ENCODE measurements around the gene STIM1. TPM values are rescaled to one million over a fixed set of nuclear protein-coding genes. Genes with fewer than 3 reads are reported as not detected.

The STIM1 gene
- total and polyA plus RNA-seq, 10 of the 15 experiments (the other 5 are each of a cell fraction or from before 2014, with no cell fraction given) = 8.6 to 57.7 (median 29.3) TPM

- H3K9ac ChIP-seq (ENCODE audit: control insufficient read depth, insufficient read depth, low read length) = no peak overlapping the region
- H4K20me1 ChIP-seq (ENCODE audit: control insufficient read depth, insufficient read depth) = no peaks in the 10 kb centered on the region
- in situ Hi-C loops (cut with MboI) = no loop called here
- intact Hi-C loops (cut with micrococcal nuclease; ENCODE audit: unreplicated experiment) = no loop called here
- RAD21 ChIA-PET (ENCODE audit: unreplicated experiment) = interaction anchor here (1.2 kb wide), 1 partner anchor 257 kb away, joined by 4 read pairs; no protein-coding TSS in a partner anchor
- BruUV-seq (replicated peaks) = no TSS peak
- no peaks in the 10 kb centered on the region for H3K4me1 ChIP-seq (ENCODE audit: control insufficient read depth, insufficient read depth, low read length)
- ATAC-seq = no peak
- no peaks in the 10 kb centered on the region for H3K27me3 ChIP-seq (replicated peaks in 1 of 2; ENCODE audit: control insufficient read depth in 2 of 2, insufficient read depth in 2 of 2, low read length in 1 of 2)
- SMC1A ChIA-PET (ENCODE audit: uncharacterized antibody, unreplicated experiment) = interaction anchor here (1.3 to 1.6 kb wide), 2 partner anchors 11 to 47 kb away, joined by 3 read pairs; partner anchors contain the start of gene RRM1
- no peak for FAIRE-seq
- H3K79me2 ChIP-seq (ENCODE audit: control insufficient read depth, insufficient read depth, low read length) = peaks cover 6% of the 10 kb centered on the region
- no peak overlapping the region for H2AFZ ChIP-seq (ENCODE audit: control insufficient read depth, low read depth, low read length)
- H3K4me3 ChIP-seq = no peak overlapping the region
- no peak overlapping the region for H3K27ac ChIP-seq (ENCODE audit: control insufficient read depth, insufficient read depth)
- H3K4me2 ChIP-seq (ENCODE audit: control insufficient read depth, insufficient read depth) = no peak overlapping the region
- 100% methylated on average over 1 of the region's 1 CpG for WGBS (ENCODE audit: insufficient coverage, insufficient replicate concordance, low lambda C conversion rate, missing lambda C conversion rate)
- DNase-seq (ENCODE audit: low read depth, low spot score) = no peak
- CTCF ChIA-PET = interaction anchor here (0.7 to 1.2 kb wide), 2 partner anchors 76 to 257 kb away, joined by 3 to 4 read pairs; no protein-coding TSS in a partner anchor
- TF ChIP-seq KAT2A (conservative IDR thresholded peaks at IDR 0.05; ENCODE audit: control insufficient read depth, low read depth, low read length) (no peak), BCL3 (IDR thresholded peaks at IDR 0.05; ENCODE audit: borderline replicate concordance, insufficient read depth, low read depth, low read length, poor library complexity, severe bottlenecking) (no peak), SP1 (IDR thresholded peaks at IDR 0.05; ENCODE audit: low read depth, low read length) (no peak), EED (IDR thresholded peaks at IDR 0.05; ENCODE audit: low read depth) (no peak), NR2F1 (conservative IDR thresholded peaks at IDR 0.05) (no peak), ZNF207 (IDR thresholded peaks at IDR 0.05; ENCODE audit: borderline replicate concordance) (no peak), POLR2A (IDR thresholded peaks at IDR 0.05; ENCODE audit: low read depth, low read length) (no peak), RELB (IDR thresholded peaks at IDR 0.05; ENCODE audit: low read depth) (no peak), CTCF (IDR thresholded peaks at IDR 0.05 in 2 of 3, conservative IDR thresholded peaks at IDR 0.05 in 1 of 3; ENCODE audit: control insufficient read depth in 2 of 3, extremely low read depth in 1 of 3, insufficient read depth in 1 of 3, low read depth in 3 of 3, low read length in 3 of 3) (no peak), TCF7 (IDR thresholded peaks at IDR 0.05; ENCODE audit: borderline replicate concordance) (no peak), TARDBP (IDR thresholded peaks at IDR 0.05; ENCODE audit: borderline replicate concordance) (no peak), CHD4 (IDR thresholded peaks at IDR 0.05) (no peak), RAD21 (IDR thresholded peaks at IDR 0.05; ENCODE audit: insufficient read depth, low read depth, low read length) (no peak), FOS (IDR thresholded peaks at IDR 0.05; ENCODE audit: borderline replicate concordance, extremely low read depth, insufficient read length) (no peak), ZNF274 (IDR thresholded peaks at IDR 0.05; ENCODE audit: insufficient read depth, insufficient read length) (no peak), RB1 (IDR thresholded peaks at IDR 0.05; ENCODE audit: borderline replicate concordance) (no peak)
- POLR2A ChIA-PET = interaction anchor here (0.6 to 0.7 kb wide), 2 partner anchors 41 to 352 kb away, joined by 3 to 5 read pairs; no protein-coding TSS in a partner anchor
- peaks cover 0 to 10% of the 10 kb centered on the region in 2 experiments; a peak in 3 of 4 replicates for H3K36me3 ChIP-seq (ENCODE audit: control insufficient read depth in 2 of 2, insufficient read depth in 2 of 2, low read length in 1 of 2)
- H3K9me3 ChIP-seq (replicated peaks; ENCODE audit: control insufficient read depth, insufficient read depth, low read length) = no peaks in the 10 kb centered on the region
Observed at GRCh38 chr11:4105916-4106315, 250.5 kb downstream of the STIM1 start.

Measured in GM12878 (cell line).